HG02642 (cell line): Measurements from ENCODE around the gene CDHR3.

Experiments used
- ATAC-seq: cut with Tn5 transposase; IDR thresholded peaks from one replicate; pipeline ENCODE4 v1.9.1; 2021; ENCODE audit warnings: mild to moderate bottlenecking; ENCODE audit not compliant: unreplicated experiment, poor library complexity

The CDHR3 gene

GRCh38 chr7:106021151-106022067 lies 58.3 kb downstream of the CDHR3 start:
- no peak for ATAC-seq

- ATAC-seq, result peak; percentile 74
Measured at GRCh38 chr7:106022193-106022821, 59.2 kb downstream of the CDHR3 start.

- no peak for ATAC-seq
Measured at GRCh38 chr7:106023369-106024322, 60.6 kb downstream of the CDHR3 start.

GRCh38 chr7:106026101-106026500 lies 63.0 kb downstream of the CDHR3 start:
- ATAC-seq, result no peak

GRCh38 chr7:106029451-106029850 lies 66.4 kb downstream of the CDHR3 start:
- ATAC-seq, result no peak

GRCh38 chr7:106029941-106030340 lies 66.9 kb downstream of the CDHR3 start:
- no peak for ATAC-seq

GRCh38 chr7:106031300-106032035 lies 68.4 kb downstream of the CDHR3 start:
- ATAC-seq, result no peak

- ATAC-seq, result no peak
Measured at GRCh38 chr7:106032295-106032694, 69.2 kb downstream of the CDHR3 start.

GRCh38 chr7:106033735-106034134 lies 70.7 kb downstream of the CDHR3 start:
- no peak for ATAC-seq

GRCh38 chr7:106034383-106034782 lies 71.3 kb downstream of the CDHR3 start:
- ATAC-seq, result no peak

GRCh38 chr7:106035568-106035967 lies 72.5 kb downstream of the CDHR3 start:
- no peak for ATAC-seq

- ATAC-seq, result no peak
Measured at GRCh38 chr7:106036004-106036403, 72.9 kb downstream of the CDHR3 start.

- ATAC-seq, result no peak
Measured at GRCh38 chr7:106037489-106038176, 74.6 kb downstream of the CDHR3 start.

GRCh38 chr7:106038289-106038688 lies 75.2 kb downstream of the CDHR3 start:
- ATAC-seq, result no peak

- ATAC-seq, result no peak
Measured at GRCh38 chr7:106038916-106039315, 75.9 kb downstream of the CDHR3 start.

GRCh38 chr7:106039486-106040060 lies 76.5 kb downstream of the CDHR3 start:
- ATAC-seq, result no peak

- ATAC-seq, result peak; percentile 58
Measured at GRCh38 chr7:106041140-106041717, 78.2 kb downstream of the CDHR3 start.

- ATAC-seq, result no peak
Measured at GRCh38 chr7:106042196-106042611, 79.1 kb downstream of the CDHR3 start.

GRCh38 chr7:106045139-106045538 lies 82.1 kb downstream of the CDHR3 start:
- no peak for ATAC-seq
